Caco-2 (cell line): ENCODE measurements around the gene ABAT. TPM values are rescaled to one million over a fixed set of nuclear protein-coding genes. Genes with fewer than 3 reads are reported as not detected.

Experiments used
- BruUV-seq: library from RNA; stranded (reverse); fragments of 400-500 nt; replicated peaks from 2 replicates; lab custom pipeline; 2021; lab: Mats Ljungman, UMichigan
- CTCF ChIA-PET: fragments of 300-600 bp; sonication (Branson Sonifier 250); formaldehyde crosslinking; loops from one replicate; lab custom pipeline; 2022; ENCODE audit warnings: antibody characterized with exemption; lab: Charles Lee
- POLR2A ChIA-PET: fragments of 300-600 bp; sonication (Branson Sonifier 250); formaldehyde crosslinking; loops from one replicate; lab custom pipeline; 2022; ENCODE audit warnings: antibody characterized with exemption; lab: Charles Lee
- DNase-seq, 2 experiments: peaks; one replicate each; pipeline versions ENCODE4 v3.0.0 to v3.0.0-alpha.2; 2020 to 2022
- H3K27me3 ChIP-seq: replicated peaks from 2 replicates; pipeline ENCODE4 v1.6.0; 2011; ENCODE audit warnings: low read length; ENCODE audit not compliant: control insufficient read depth, insufficient read depth
- H3K36me3 ChIP-seq: 2 replicates; pipeline ENCODE4 v1.5.1; 2011; ENCODE audit warnings: low read length; ENCODE audit not compliant: control insufficient read depth, insufficient read depth
- H3K4me1 ChIP-seq: fragments of 250-450 bp; sonication (Bioruptor Pico); 2 replicates; pipeline ENCODE4 v1.5.1; 2020; ENCODE audit warnings: mild to moderate bottlenecking
- H3K4me3 ChIP-seq: 2 replicates; pipeline ENCODE4 v1.5.1; 2011; ENCODE audit warnings: low read depth, mild to moderate bottlenecking, control low read depth, low read length
- H3K9me3 ChIP-seq: fragments of 250-450 bp; sonication (Bioruptor Pico); 2 replicates; pipeline ENCODE4 v1.5.1; 2020; ENCODE audit warnings: mild to moderate bottlenecking, moderate library complexity
- H3K27ac Mint-ChIP-seq: one replicate; pipeline ENCODE4 v1.8.0; 2022; ENCODE audit warnings: mixed read lengths; ENCODE audit not compliant: unreplicated experiment
- H3K27me3 Mint-ChIP-seq: one replicate; pipeline ENCODE4 v1.8.0; 2022; ENCODE audit warnings: mixed read lengths; ENCODE audit not compliant: insufficient read depth, unreplicated experiment
- H3K36me3 Mint-ChIP-seq: one replicate; pipeline ENCODE4 v1.8.0; 2022; ENCODE audit warnings: mild to moderate bottlenecking, mixed read lengths; ENCODE audit not compliant: insufficient read depth, unreplicated experiment
- H3K4me1 Mint-ChIP-seq: one replicate; pipeline ENCODE4 v1.8.0; 2022; ENCODE audit warnings: low read depth, mixed read lengths; ENCODE audit not compliant: unreplicated experiment
- H3K4me3 Mint-ChIP-seq: one replicate; pipeline ENCODE4 v1.8.0; 2022; ENCODE audit warnings: mild to moderate bottlenecking, moderate library complexity, mixed read lengths; ENCODE audit not compliant: unreplicated experiment
- H3K9me3 Mint-ChIP-seq: one replicate; pipeline ENCODE4 v1.8.0; 2022; ENCODE audit warnings: mixed read lengths; ENCODE audit not compliant: unreplicated experiment
- CTCF ChIP-seq, 2 experiments: fragments of 200-600 bp in 1 of 2; IDR thresholded peaks; 1 replicate in 1 of 2; 2 replicates in 1 of 2; pipeline versions ENCODE4 v1.5.1 to v1.8.0; 2011 to 2022; ENCODE audit warnings: antibody characterized with exemption in 1 of 2, control low read depth in 1 of 2, inconsistent platforms in 1 of 2, low read depth in 1 of 2, low read length in 1 of 2, mild to moderate bottlenecking in 1 of 2, moderate library complexity in 1 of 2; ENCODE audit not compliant: insufficient read depth in 1 of 2, severe bottlenecking in 1 of 2, unreplicated experiment in 1 of 2
- intact Hi-C: fragments of 100-400 bp; cut with micrococcal nuclease; formaldehyde crosslinking; loops from one replicate; pipeline ENCODE4 v1.10.0; 2022; ENCODE audit not compliant: unreplicated experiment
- total RNA-seq: library from RNA; stranded (reverse); gene quantifications from 2 replicates; pipeline ENCODE4 v1.2.3, GENCODE V29; 2022

Gene ABAT
- total RNA-seq, 1 experiment from 2014 or later = 34.9 TPM

- Mint-ChIP-seq H3K4me1 (no peaks in the 10 kb centered on the region), H3K9me3 (no peaks in the 10 kb centered on the region), H3K27ac (no peak overlapping the region), H3K36me3 (peaks cover 4% of the 10 kb centered on the region), H3K4me3 (no peak overlapping the region), H3K27me3 (no peaks in the 10 kb centered on the region)
- CTCF ChIA-PET = interaction anchor here (0.7 to 1.1 kb wide), 2 partner anchors 78 to 88 kb away, joined by 3 read pairs; no protein-coding TSS in a partner anchor
- Histone ChIP-seq H3K36me3 (no peaks in the 10 kb centered on the region), H3K4me3 (no peak overlapping the region), H3K27me3 (no peaks in the 10 kb centered on the region), H3K4me1 (no peaks in the 10 kb centered on the region), H3K9me3 (no peaks in the 10 kb centered on the region)
- BruUV-seq = no TSS peak
- DNase-seq = peak; percentile 59 to 68
- POLR2A ChIA-PET = no interaction called here
- peak; percentile 56 to 85 for TF ChIP-seq CTCF (IDR thresholded peaks at IDR 0.05; ENCODE audit: insufficient read depth in 1 of 2, low read depth in 1 of 2, low read length in 1 of 2, severe bottlenecking in 1 of 2, unreplicated experiment in 1 of 2)
- intact Hi-C loops = loop anchor here (1.0 kb wide), 1 partner anchor 88 kb away; no protein-coding TSS in a partner anchor
Observed at GRCh38 chr16:8655184-8655717, 19.2 kb upstream of the ABAT start.

GRCh38 chr16:8656376-8656775 is 18.0 kb upstream of the ABAT start:
- POLR2A ChIA-PET = no interaction called here
- Mint-ChIP-seq H3K27me3 (no peaks in the 10 kb centered on the region), H3K4me1 (no peaks in the 10 kb centered on the region), H3K9me3 (no peaks in the 10 kb centered on the region), H3K27ac (no peak overlapping the region), H3K36me3 (peaks cover 4% of the 10 kb centered on the region), H3K4me3 (no peak overlapping the region)
- BruUV-seq = no TSS peak
- Histone ChIP-seq H3K4me3 (no peak overlapping the region), H3K4me1 (no peaks in the 10 kb centered on the region), H3K36me3 (no peaks in the 10 kb centered on the region), H3K9me3 (no peaks in the 10 kb centered on the region), H3K27me3 (no peaks in the 10 kb centered on the region)
- TF ChIP-seq CTCF (IDR thresholded peaks at IDR 0.05; ENCODE audit: insufficient read depth in 1 of 2, low read depth in 1 of 2, low read length in 1 of 2, severe bottlenecking in 1 of 2, unreplicated experiment in 1 of 2) = no peak
- CTCF ChIA-PET = interaction anchor here (1.6 kb wide), 1 partner anchor 89 kb away, joined by 5 read pairs; no protein-coding TSS in a partner anchor
- intact Hi-C loops = no loop called here
- DNase-seq = no peak

- H3K27ac Mint-ChIP-seq = no peak overlapping the region
- H3K9me3 ChIP-seq = no peaks in the 10 kb centered on the region
- POLR2A ChIA-PET = no interaction called here
- intact Hi-C loops = loop anchor here (1.0 kb wide), 2 partner anchors 131 to 219 kb away; no protein-coding TSS in a partner anchor
- no peaks in the 10 kb centered on the region for H3K27me3 ChIP-seq
- DNase-seq = peak; percentile 75 to 84
- peak; percentile 69 to 89 for TF ChIP-seq CTCF (IDR thresholded peaks at IDR 0.05; ENCODE audit: insufficient read depth in 1 of 2, low read depth in 1 of 2, low read length in 1 of 2, severe bottlenecking in 1 of 2, unreplicated experiment in 1 of 2)
- H3K36me3 Mint-ChIP-seq = no peaks in the 10 kb centered on the region
- no peak overlapping the region for H3K4me3 ChIP-seq
- no peaks in the 10 kb centered on the region for H3K4me1 Mint-ChIP-seq
- H3K9me3 Mint-ChIP-seq = no peaks in the 10 kb centered on the region
- no peaks in the 10 kb centered on the region for H3K4me1 ChIP-seq
- no TSS peak for BruUV-seq
- no peak overlapping the region for H3K4me3 Mint-ChIP-seq
- no peaks in the 10 kb centered on the region for H3K27me3 Mint-ChIP-seq
- CTCF ChIA-PET = interaction anchor here (0.7 kb wide), 2 partner anchors 80 to 131 kb away, joined by 3 read pairs; no protein-coding TSS in a partner anchor
- no peaks in the 10 kb centered on the region for H3K36me3 ChIP-seq
Observed at GRCh38 chr16:8660841-8661301, 13.5 kb upstream of the ABAT start.
